Neural cell (in vitro differentiated cells): ENCODE measurements around the gene ZBP1. TPM values are rescaled to one million over a fixed set of nuclear protein-coding genes. Genes with fewer than 3 reads are reported as not detected.

ENCODE experiments used
- H2AFZ ChIP-seq: fragments of 200-600, 300-800 bp; sonication (generic), shearing (Covaris generic); 2 replicates; pipeline ENCODE4 v1.6.0; 2014; ENCODE audit warnings: low read depth, mild to moderate bottlenecking, antibody characterized with exemption, low read length, moderate library complexity
- H3F3A ChIP-seq: fragments of 200-600 bp; shearing (Covaris generic); 2 replicates; pipeline ENCODE4 v1.6.1; 2016; ENCODE audit warnings: mild to moderate bottlenecking, moderate library complexity, mixed read lengths, antibody characterized with exemption, low read length; ENCODE audit not compliant: insufficient read depth, poor library complexity, severe bottlenecking
- H3K27ac ChIP-seq: fragments of 200-600, 300-800 bp; sonication (generic), shearing (Covaris generic); 2 replicates; pipeline ENCODE4 v1.5.1; 2014; ENCODE audit warnings: mild to moderate bottlenecking, low read length, moderate library complexity
- H3K27me3 ChIP-seq: fragments of 300-800, 200-600 bp; sonication (generic), shearing (Covaris generic); 2 replicates; pipeline ENCODE4 v1.6.0; 2014; ENCODE audit warnings: mild to moderate bottlenecking, low read depth, low read length, moderate library complexity; ENCODE audit not compliant: insufficient read depth
- H3K36me3 ChIP-seq: fragments of 300-800, 200-600 bp; sonication (generic), shearing (Covaris generic); 2 replicates; pipeline ENCODE4 v1.5.1; 2014; ENCODE audit warnings: mild to moderate bottlenecking, antibody characterized with exemption, low read length, moderate library complexity; ENCODE audit not compliant: insufficient read depth
- H3K4me2 ChIP-seq: fragments of 300-800, 200-600 bp; sonication (generic), shearing (Covaris generic); 2 replicates; pipeline ENCODE4 v1.6.0; 2014; ENCODE audit warnings: mild to moderate bottlenecking, low read length
- H3K4me3 ChIP-seq: fragments of 300-800, 200-600 bp; sonication (generic), shearing (Covaris generic); 2 replicates; pipeline ENCODE4 v1.5.1; 2014; ENCODE audit warnings: mild to moderate bottlenecking, low read length, moderate library complexity
- H3K79me2 ChIP-seq: fragments of 200-600 bp; shearing (Covaris generic); replicated peaks from 2 replicates; pipeline ENCODE4 v1.6.0; 2014; ENCODE audit warnings: mild to moderate bottlenecking, low read length, moderate library complexity; ENCODE audit not compliant: insufficient read depth
- H3K9ac ChIP-seq: fragments of 300-800, 200-600 bp; sonication (generic), shearing (Covaris generic); 2 replicates; pipeline ENCODE4 v1.6.1; 2016; ENCODE audit warnings: mild to moderate bottlenecking, low read length, mixed read lengths
- H3K9me2 ChIP-seq: fragments of 200-600 bp; shearing (Covaris generic); 2 replicates; pipeline ENCODE4 v1.6.1; 2016; ENCODE audit warnings: mild to moderate bottlenecking, low read length, mixed read lengths; ENCODE audit not compliant: insufficient read depth
- H3K9me3 ChIP-seq: fragments of 200-600, 300-800 bp; sonication (generic), shearing (Covaris generic); 2 replicates; pipeline ENCODE4 v1.6.1; 2016; ENCODE audit warnings: mild to moderate bottlenecking, mixed run types, low read length, moderate library complexity, mixed read lengths
- H4K20me1 ChIP-seq: fragments of 200-600 bp; shearing (Covaris generic); 2 replicates; pipeline ENCODE4 v1.6.1; 2016; ENCODE audit warnings: mild to moderate bottlenecking, mixed run types; ENCODE audit not compliant: insufficient read depth
- CTCF ChIP-seq: fragments of 450-650 bp; IDR thresholded peaks from 2 replicates; pipeline ENCODE4 v1.5.1; 2014; ENCODE audit warnings: antibody characterized with exemption, mild to moderate bottlenecking, moderate library complexity; ENCODE audit not compliant: poor library complexity, severe bottlenecking
- EP300 ChIP-seq: fragments of 450-650 bp; conservative IDR thresholded peaks from 2 replicates; pipeline ENCODE4 v1.6.1; 2014; ENCODE audit warnings: antibody characterized with exemption, mild to moderate bottlenecking, moderate library complexity; ENCODE audit not compliant: poor library complexity, severe bottlenecking
- EZH2 ChIP-seq: fragments of 200-600, 300-800 bp; shearing (Covaris generic), sonication (generic); IDR thresholded peaks from 2 replicates; pipeline ENCODE4 v1.6.1; 2014; ENCODE audit warnings: antibody characterized with exemption, low read length, borderline replicate concordance, mild to moderate bottlenecking; ENCODE audit not compliant: insufficient read depth, poor library complexity, severe bottlenecking
- MXI1 ChIP-seq: fragments of 450-650 bp; conservative IDR thresholded peaks from 2 replicates; pipeline ENCODE4 v1.6.1; 2014; ENCODE audit warnings: antibody characterized with exemption, mild to moderate bottlenecking; ENCODE audit not compliant: poor library complexity, severe bottlenecking
- POLR2AphosphoS5 ChIP-seq: IDR thresholded peaks from 2 replicates; pipeline ENCODE4 v1.6.1; 2012
- RAD21 ChIP-seq: fragments of 450-650 bp; conservative IDR thresholded peaks from 2 replicates; pipeline ENCODE4 v1.6.1; 2014; ENCODE audit warnings: antibody characterized with exemption, mild to moderate bottlenecking, moderate library complexity
- REST ChIP-seq: IDR thresholded peaks from 2 replicates; pipeline ENCODE4 v1.6.1; 2012; ENCODE audit warnings: borderline replicate concordance
- SMC3 ChIP-seq: fragments of 450-650 bp; conservative IDR thresholded peaks from 2 replicates; pipeline ENCODE4 v1.6.1; 2014; ENCODE audit warnings: antibody characterized with exemption, mild to moderate bottlenecking, moderate library complexity; ENCODE audit not compliant: poor library complexity
- TAF1 ChIP-seq: IDR thresholded peaks from 2 replicates; pipeline ENCODE4 v1.6.1; 2012; ENCODE audit warnings: low read depth
- polyA minus RNA-seq: library from RNA; depleted of rRNA, polyadenylated mRNA; stranded (reverse); fragments of >200 nt; gene quantifications from 2 replicates; pipeline ENCODE4 v1.2.3, GENCODE V29; 2014
- polyA plus RNA-seq: library from polyadenylated mRNA; depleted of rRNA; stranded (reverse); fragments of >200 nt; gene quantifications from 2 replicates; pipeline ENCODE4 v1.2.3, GENCODE V29; 2014

The ZBP1 gene
- polyA plus RNA-seq (not detected in 2 replicates), polyA minus RNA-seq (not detected in 2 replicates)

GRCh38 chr20:57620274-57620990, at the start of gene ZBP1:
Gene ZBP1, minus strand, starts transcription at chr20:57620426. Its CDS starts 131 bp downstream, at chr20:57620295.
- Histone ChIP-seq H3K79me2 (no peaks in the 10 kb centered on the region), H3K36me3 (no peaks in the 10 kb centered on the region), H3K9ac (no peak within 1 kb of the TSS), H3K9me3 (no peaks in the 10 kb centered on the region), H3F3A (no peaks in the 10 kb centered on the region), H3K4me2 (no peak within 1 kb of the TSS), H3K27ac (no peak within 1 kb of the TSS), H3K9me2 (no peaks in the 10 kb centered on the region), H3K27me3 (no peaks in the 10 kb centered on the region), H2AFZ (no peak within 1 kb of the TSS), H3K4me3 (no peak within 1 kb of the TSS), H4K20me1 (no peaks in the 10 kb centered on the region)
- TF ChIP-seq MXI1 = no peak
- no peak for TF ChIP-seq REST
- TF ChIP-seq SMC3 = no peak
- TF ChIP-seq EZH2 = no peak
- no peak for TF ChIP-seq TAF1

- Histone ChIP-seq H3K9me3 (no peaks in the 10 kb centered on the region), H3K36me3 (no peaks in the 10 kb centered on the region), H3K9me2 (no peaks in the 10 kb centered on the region), H3K4me2 (no peak overlapping the region), H3K4me3 (no peak overlapping the region), H4K20me1 (no peaks in the 10 kb centered on the region), H3F3A (no peaks in the 10 kb centered on the region), H3K9ac (no peak overlapping the region), H3K27me3 (no peaks in the 10 kb centered on the region), H3K79me2 (peaks cover 7% of the 10 kb centered on the region), H2AFZ (no peak overlapping the region), H3K27ac (no peak overlapping the region)
- TF ChIP-seq MXI1 (no peak), POLR2AphosphoS5 (no peak)
Observed at GRCh38 chr20:57669632-57670031, 49.4 kb upstream of the ZBP1 start.

GRCh38 chr20:57667924-57668782, 47.9 kb upstream of the ZBP1 start:
- H3F3A ChIP-seq = no peaks in the 10 kb centered on the region
- H3K4me3 ChIP-seq = no peak overlapping the region
- no peak overlapping the region for H3K9ac ChIP-seq
- peaks cover 7% of the 10 kb centered on the region for H3K79me2 ChIP-seq
- no peak for TF ChIP-seq EZH2
- no peak for TF ChIP-seq CTCF
- TF ChIP-seq REST = no peak
- TF ChIP-seq TAF1 = no peak
- no peak for TF ChIP-seq EP300
- no peak for TF ChIP-seq MXI1
- TF ChIP-seq SMC3 = no peak
- no peak for TF ChIP-seq POLR2AphosphoS5
- TF ChIP-seq RAD21 = no peak
- H3K4me2 ChIP-seq = no peak overlapping the region
- no peaks in the 10 kb centered on the region for H3K27me3 ChIP-seq
- no peak overlapping the region for H2AFZ ChIP-seq
- H3K36me3 ChIP-seq = no peaks in the 10 kb centered on the region
- H3K9me3 ChIP-seq = no peaks in the 10 kb centered on the region
- H4K20me1 ChIP-seq = no peaks in the 10 kb centered on the region
- no peaks in the 10 kb centered on the region for H3K9me2 ChIP-seq
- no peak overlapping the region for H3K27ac ChIP-seq
